ENCODE measurements around the gene TEX48.

GRCh38 chr9:114691046-114691955 is 9.3 kb upstream of the TEX48 start:
- TF ChIP-seq CTCF (IDR thresholded peaks at IDR 0.05; ENCODE audit: low read length), result no peak
- TF ChIP-seq EZH2 (IDR thresholded peaks at IDR 0.05; ENCODE audit: borderline replicate concordance, low read length), result no peak

Measured in OCI-LY1 (cell line).